H1 (cell line): Measurements from ENCODE around the gene PSD2. TPM values are rescaled to one million over a fixed set of nuclear protein-coding genes. Genes with fewer than 3 reads are reported as not detected.

Experiments used
- CTCF ChIA-PET: fragments of 300-600 bp; sonication (Branson Sonifier 250); formaldehyde crosslinking; loops from one replicate; lab custom pipeline; 2021; ENCODE audit not compliant: partially characterized antibody; lab: Charles Lee
- POLR2A ChIA-PET: fragments of 300-600 bp; sonication (Branson Sonifier 250); formaldehyde crosslinking; loops from one replicate; lab custom pipeline; 2021; ENCODE audit warnings: inconsistent platforms; ENCODE audit not compliant: partially characterized antibody; lab: Charles Lee
- DNase-seq, 2 experiments: peaks; one replicate each; pipeline versions ENCODE4 v3.0.0 to v3.0.0-alpha.2; 2010 to 2022; ENCODE audit warnings: low spot score in 2 of 2, low read depth in 1 of 2, mixed read lengths in 1 of 2
- FAIRE-seq: peaks from 2 replicates; lab custom pipeline; 2011; peaks lifted over from hg19 to GRCh38; lab: Jason Lieb, UNC
- H2AFZ ChIP-seq: 2 replicates; pipeline ENCODE4 v1.8.1; 2012; ENCODE audit warnings: low read length, inconsistent platforms
- H2AK5ac ChIP-seq: 2 replicates; pipeline ENCODE4 v1.6.1; 2013; ENCODE audit warnings: low read depth, low read length
- H2BK120ac ChIP-seq: replicated peaks from 2 replicates; pipeline ENCODE3; 2013; ENCODE audit warnings: low read depth, low read length, inconsistent platforms
- H2BK12ac ChIP-seq: 2 replicates; pipeline ENCODE4 v1.6.1; 2013; ENCODE audit warnings: low read depth, low read length
- H2BK15ac ChIP-seq: 2 replicates; pipeline ENCODE4 v1.6.1; 2013; ENCODE audit warnings: low read length
- H2BK20ac ChIP-seq: 2 replicates; pipeline ENCODE4 v1.6.1; 2013; ENCODE audit warnings: low read length
- H2BK5ac ChIP-seq: 2 replicates; pipeline ENCODE4 v1.6.1; 2013; ENCODE audit warnings: low read depth, low read length
- H3K14ac ChIP-seq: 2 replicates; pipeline ENCODE4 v1.6.1; 2013; ENCODE audit warnings: inconsistent platforms; ENCODE audit not compliant: insufficient read length
- H3K18ac ChIP-seq: 2 replicates; pipeline ENCODE4 v1.6.1; 2013; ENCODE audit warnings: low read length; ENCODE audit errors: extremely low read depth
- H3K23ac ChIP-seq: 2 replicates; pipeline ENCODE4 v1.6.1; 2013; ENCODE audit warnings: inconsistent platforms; ENCODE audit not compliant: insufficient read length
- H3K23me2 ChIP-seq: 2 replicates; pipeline ENCODE4 v1.6.1; 2013; ENCODE audit warnings: low read depth, low read length
- H3K27ac ChIP-seq: 2 replicates; pipeline ENCODE4 v1.6.1; 2011; ENCODE audit warnings: low read depth, low read length, inconsistent platforms
- H3K27me3 ChIP-seq, 4 experiments: replicated peaks in 1 of 4; 1 replicate in 1 of 4; 2 replicates in 3 of 4; pipeline versions ENCODE4 v1.6.1 to v1.8.1; 2011 to 2013; ENCODE audit warnings: low read length in 3 of 4, mild to moderate bottlenecking in 3 of 4, inconsistent platforms in 2 of 4, mixed read lengths in 2 of 4, moderate library complexity in 1 of 4; ENCODE audit not compliant: control insufficient read depth in 3 of 4, insufficient read depth in 3 of 4; ENCODE audit errors: extremely low read depth in 1 of 4
- H3K36me3 ChIP-seq, 4 experiments: 2 replicates each; pipeline versions ENCODE4 v1.6.1 to v1.8.1; 2011 to 2013; ENCODE audit warnings: mild to moderate bottlenecking in 4 of 4, low read length in 3 of 4, moderate library complexity in 2 of 4, control low read depth in 1 of 4, inconsistent platforms in 1 of 4; ENCODE audit not compliant: insufficient read depth in 4 of 4, control insufficient read depth in 2 of 4
- H3K4ac ChIP-seq: replicated peaks from 2 replicates; pipeline ENCODE3; 2013; ENCODE audit warnings: low read length, low read depth, mixed read lengths, inconsistent platforms; ENCODE audit not compliant: insufficient read length
- H3K4me1 ChIP-seq, 4 experiments: replicated peaks in 1 of 4; 1 replicate in 1 of 4; 2 replicates in 3 of 4; pipeline versions ENCODE4 v1.6.1 to v1.8.1; 2011 to 2013; ENCODE audit warnings: low read length in 3 of 4, inconsistent platforms in 2 of 4, mixed read lengths in 1 of 4; ENCODE audit not compliant: insufficient read depth in 4 of 4, control insufficient read depth in 3 of 4
- H3K4me2 ChIP-seq, 2 experiments: 2 replicates each; pipeline versions ENCODE4 v1.6.1 to v1.8.1; 2011 to 2013; ENCODE audit warnings: low read depth in 2 of 2, low read length in 2 of 2, control low read depth in 1 of 2, inconsistent platforms in 1 of 2, mild to moderate bottlenecking in 1 of 2; ENCODE audit not compliant: insufficient read depth in 1 of 2
- H3K4me3 ChIP-seq, 4 experiments: fragments of 200-600, 300-600 bp in 1 of 4; sonication (generic), shearing (Covaris generic), sonication (Bioruptor Twin) in 1 of 4; 2 replicates each; pipeline versions ENCODE4 v1.5.1 to v1.8.1; 2011 to 2016; ENCODE audit warnings: low read length in 4 of 4, low read depth in 3 of 4, control low read depth in 2 of 4, inconsistent platforms in 2 of 4, mild to moderate bottlenecking in 2 of 4, mixed read lengths in 1 of 4, moderate library complexity in 1 of 4; ENCODE audit not compliant: insufficient read depth in 2 of 4; ENCODE audit errors: extremely low read depth in 1 of 4
- H3K56ac ChIP-seq: replicated peaks from 2 replicates; pipeline ENCODE3; 2013; ENCODE audit warnings: low read depth, mild to moderate bottlenecking, mixed read lengths, low read length, inconsistent platforms; ENCODE audit not compliant: insufficient read length
- H3K79me1 ChIP-seq: 2 replicates; pipeline ENCODE4 v1.6.1; 2013; ENCODE audit warnings: low read depth, low read length, control low read depth
- H3K79me2 ChIP-seq, 2 experiments: 2 replicates each; pipeline versions ENCODE4 v1.6.1 to v1.8.1; 2012 to 2013; ENCODE audit warnings: low read length in 2 of 2, mild to moderate bottlenecking in 2 of 2, inconsistent platforms in 1 of 2; ENCODE audit not compliant: insufficient read depth in 2 of 2, control insufficient read depth in 1 of 2
- H3K9ac ChIP-seq, 4 experiments: replicated peaks in 1 of 4; 1 replicate in 1 of 4; 2 replicates in 3 of 4; pipeline versions ENCODE4 v1.6.1 to v1.8.1; 2011 to 2013; ENCODE audit warnings: low read depth in 3 of 4, low read length in 3 of 4, control low read depth in 2 of 4, mild to moderate bottlenecking in 2 of 4, moderate library complexity in 2 of 4, inconsistent platforms in 1 of 4; ENCODE audit errors: extremely low read depth in 1 of 4
- H3K9me3 ChIP-seq, 2 experiments: 2 replicates each; pipeline versions ENCODE4 v1.6.1 to v1.8.1; 2012 to 2013; ENCODE audit warnings: mild to moderate bottlenecking in 2 of 2, moderate library complexity in 2 of 2, control low read depth in 1 of 2, inconsistent platforms in 1 of 2, low read depth in 1 of 2, low read length in 1 of 2, mixed read lengths in 1 of 2; ENCODE audit not compliant: insufficient read depth in 2 of 2
- H4K20me1 ChIP-seq, 2 experiments: replicated peaks in 1 of 2; 2 replicates each; pipeline versions ENCODE3 to v1.8.1; 2011 to 2013; ENCODE audit warnings: inconsistent platforms in 2 of 2, low read length in 2 of 2, mild to moderate bottlenecking in 1 of 2; ENCODE audit not compliant: insufficient read depth in 2 of 2, control insufficient read depth in 1 of 2
- H4K5ac ChIP-seq: 2 replicates; pipeline ENCODE4 v1.6.1; 2013; ENCODE audit warnings: low read length, low read depth, mixed read lengths, inconsistent platforms; ENCODE audit not compliant: insufficient read length
- H4K8ac ChIP-seq: 2 replicates; pipeline ENCODE4 v1.8.0; 2013; ENCODE audit warnings: mild to moderate bottlenecking, moderate library complexity, low read length, inconsistent platforms; ENCODE audit not compliant: insufficient read depth; ENCODE audit errors: extremely low read depth
- H4K91ac ChIP-seq: replicated peaks from 2 replicates; pipeline ENCODE3; 2013; ENCODE audit warnings: low read length, mixed read lengths, inconsistent platforms; ENCODE audit not compliant: insufficient read length
- BCL11A ChIP-seq, 2 experiments: IDR thresholded peaks; one replicate each; pipeline ENCODE4 v1.6.1; 2011; ENCODE audit warnings: low read depth in 2 of 2, low read length in 2 of 2, mild to moderate bottlenecking in 2 of 2
- BRCA1 ChIP-seq: IDR thresholded peaks from 2 replicates; pipeline ENCODE4 v1.6.1; 2012; ENCODE audit warnings: low read depth, low read length, improper control_type of control experiment
- CBX5 ChIP-seq: fragments of 300-800, 300-1000 bp; sonication (generic); IDR thresholded peaks from 2 replicates; pipeline ENCODE4 v1.7.1; 2016; ENCODE audit warnings: antibody characterized with exemption, low read length, low read depth
- EGR1 ChIP-seq: IDR thresholded peaks from 2 replicates; pipeline ENCODE4 v1.6.1; 2011; ENCODE audit warnings: low read depth, low read length, borderline replicate concordance
- GTF2F1 ChIP-seq: IDR thresholded peaks from 2 replicates; pipeline ENCODE4 v1.6.1; 2012; ENCODE audit warnings: low read depth, low read length, improper control_type of control experiment, borderline replicate concordance
- HDAC6 ChIP-seq: IDR thresholded peaks from one replicate; pipeline ENCODE4 v1.7.1; 2012; ENCODE audit warnings: low read depth, mild to moderate bottlenecking, inconsistent platforms, low read length, moderate library complexity
- KDM5A ChIP-seq: fragments of 200-600 bp; IDR thresholded peaks from 2 replicates; pipeline ENCODE4 v1.7.1; 2012; ENCODE audit warnings: mild to moderate bottlenecking, low read length, inconsistent platforms, mixed read lengths
- NANOG ChIP-seq: IDR thresholded peaks from 2 replicates; pipeline ENCODE4 v1.6.1; 2011; ENCODE audit warnings: low read length, low read depth, mild to moderate bottlenecking, inconsistent platforms; ENCODE audit not compliant: insufficient read depth, poor library complexity, severe bottlenecking
- POLR2AphosphoS5 ChIP-seq: IDR thresholded peaks from 2 replicates; pipeline ENCODE4 v1.6.1; 2011; ENCODE audit warnings: low read depth, low read length
- RAD21 ChIP-seq, 2 experiments: IDR thresholded peaks in 1 of 2; conservative IDR thresholded peaks in 1 of 2; 2 replicates each; pipeline ENCODE4 v1.6.1; 2011; ENCODE audit warnings: low read depth in 2 of 2, low read length in 2 of 2, improper control_type of control experiment in 1 of 2, inconsistent platforms in 1 of 2, mild to moderate bottlenecking in 1 of 2, moderate library complexity in 1 of 2
- RBBP5 ChIP-seq: IDR thresholded peaks from 2 replicates; pipeline ENCODE4 v1.7.1; 2012; ENCODE audit warnings: low read depth, mild to moderate bottlenecking, inconsistent platforms, low read length, moderate library complexity, borderline replicate concordance
- RFX5 ChIP-seq: IDR thresholded peaks from 2 replicates; pipeline ENCODE4 v1.6.1; 2011; ENCODE audit warnings: low read depth, low read length, improper control_type of control experiment, borderline replicate concordance
- RNF2 ChIP-seq: fragments of 200-900, 300-1000 bp; sonication (generic); IDR thresholded peaks from 2 replicates; pipeline ENCODE4 v1.7.1; 2016; ENCODE audit warnings: borderline replicate concordance, low read depth, mild to moderate bottlenecking, antibody characterized with exemption, low read length; ENCODE audit not compliant: poor library complexity, severe bottlenecking; ENCODE audit errors: missing control alignments
- YY1 ChIP-seq: IDR thresholded peaks from 2 replicates; pipeline ENCODE4 v1.6.1; 2011; ENCODE audit warnings: low read depth, mild to moderate bottlenecking, low read length
- WGBS, 2 experiments: shearing (Covaris generic) in 1 of 2; methylation state at CpG; one replicate each; pipeline versions ENCODE4 v1.1.6 to v1.1.7; 2013 to 2015; ENCODE audit warnings: low lambda C conversion rate in 2 of 2, mixed read lengths in 2 of 2, inconsistent platforms in 1 of 2, low coverage in 1 of 2, missing lambda C conversion rate in 1 of 2; ENCODE audit not compliant: insufficient replicate concordance in 2 of 2, insufficient coverage in 1 of 2, insufficient read length in 1 of 2; ENCODE audit errors: extremely low coverage in 1 of 2, missing lambda C conversion rate in 1 of 2; 5-methylcytosine and 5-hydroxymethylcytosine counted together
- polyA plus RNA-seq, 7 experiments: library from polyadenylated mRNA; depleted of rRNA in 3 of 7; stranded (reverse) in 5 of 7; unstranded in 2 of 7; fragments of >200 nt in 5 of 7; fragments of 200-250 nt in 2 of 7; gene quantifications; 1 replicate in 5 of 7; 2 replicates in 1 of 7; 4 replicates in 1 of 7; pipeline versions ENCODE4 v1.2.1 to v1.2.3, GENCODE V29; 2011 to 2013; ENCODE audit warnings: missing spikeins in 2 of 7, mixed read lengths in 2 of 7
- total RNA-seq: library from RNA; stranded (reverse); fragmentation: NEBNext Ultra II Directional; extraction: Animal tissue kit (Norgen Biotek cat#: 25700); gene quantifications from 2 replicates; pipeline ENCODE4 v1.2.1, GENCODE V29; 2021

The PSD2 gene
- total and polyA plus RNA-seq, 2 of the 8 experiments (the other 6 are each of a cell fraction or from before 2014, with no cell fraction given) = 0.06 to 0.14 TPM

DNA sequence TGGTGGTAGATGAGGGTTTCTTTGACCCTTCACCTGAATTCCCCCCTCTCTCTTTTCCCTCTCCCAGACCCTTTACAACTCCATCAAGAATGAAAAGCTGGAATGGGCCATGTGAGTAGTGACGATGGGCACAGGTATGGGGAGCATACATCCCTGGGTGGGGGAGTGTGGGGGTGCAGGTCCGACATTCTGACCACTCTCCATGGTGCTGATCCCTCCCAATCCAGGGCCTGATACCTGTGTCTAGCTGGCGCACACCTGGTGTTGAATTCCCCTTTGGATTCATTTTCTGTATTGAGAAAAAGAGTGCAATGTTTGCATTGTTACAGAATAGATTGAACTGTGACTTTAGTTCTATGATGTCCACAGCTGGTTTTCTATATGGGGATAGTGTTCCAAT is 40.0 kb downstream of the PSD2 start:
- POLR2A ChIA-PET = no interaction called here
- Histone ChIP-seq H3K23me2 (peaks cover 8% of the 10 kb centered on the region; the same call in 1 of the 2 replicates), H3K9ac (no peak overlapping the region)

More for the DNA sequence above, 40.0 kb downstream of the PSD2 start:
- no peaks in the 10 kb centered on the region for H3K79me2 ChIP-seq
- H3K18ac ChIP-seq = no peak overlapping the region
- H2AFZ ChIP-seq = no peak overlapping the region
- no peak overlapping the region for H2AK5ac ChIP-seq
- H4K5ac ChIP-seq = no peak overlapping the region
- no peaks in the 10 kb centered on the region for H4K20me1 ChIP-seq
- no peak overlapping the region for H3K4me2 ChIP-seq
- no peaks in the 10 kb centered on the region for H3K79me1 ChIP-seq
- no peak for DNase-seq
- H3K14ac ChIP-seq = no peak overlapping the region
- no peak overlapping the region for H3K4ac ChIP-seq
- H2BK20ac ChIP-seq = no peak overlapping the region
- no peaks in the 10 kb centered on the region for H3K4me1 ChIP-seq
- H3K23ac ChIP-seq = no peak overlapping the region
- no peaks in the 10 kb centered on the region for H3K36me3 ChIP-seq
- no peak overlapping the region for H3K56ac ChIP-seq
- FAIRE-seq = no peak
- CTCF ChIA-PET = interaction anchor here (0.7 to 5.9 kb wide), 8 partner anchors 9 to 133 kb away, joined by 3 to 75 read pairs (median 3); no protein-coding TSS in a partner anchor
- H3K9me3 ChIP-seq = no peaks in the 10 kb centered on the region
- WGBS, 2 experiments = 63% methylated on average over 3 of the region's 3 CpGs; no CpG with 5 or more reads in 1 of the 2 experiments
- no peak overlapping the region for H3K27ac ChIP-seq
- H2BK5ac ChIP-seq = no peak overlapping the region
- TF ChIP-seq HDAC6 (no peak), POLR2AphosphoS5 (no peak), RAD21 (IDR thresholded peaks at IDR 0.05 in 1 of 2, conservative IDR thresholded peaks at IDR 0.05 in 1 of 2; ENCODE audit: low read depth in 2 of 2, low read length in 2 of 2) (no peak), KDM5A (no peak), RFX5 (no peak), RNF2 (no peak), YY1 (no peak), CBX5 (no peak), GTF2F1 (no peak), RBBP5 (no peak), NANOG (no peak), EGR1 (no peak), BCL11A (IDR thresholded peaks at IDR 0.05; ENCODE audit: low read depth in 2 of 2, low read length in 2 of 2) (no peak), BRCA1 (no peak)
- TF ChIP-seq, all 59 proteins: peak for 0
- no peak overlapping the region for H3K4me3 ChIP-seq
- no peak overlapping the region for H4K8ac ChIP-seq
- H3K27me3 ChIP-seq = peaks cover 0 to 4% (median 0%) of the 10 kb centered on the region in 4 experiments; a peak in 3 of 7 replicates
- no peak overlapping the region for H4K91ac ChIP-seq
- no peak overlapping the region for H2BK12ac ChIP-seq
- no peak overlapping the region for H2BK120ac ChIP-seq
- H2BK15ac ChIP-seq = no peak overlapping the region
